GM19035 (cell line): ENCODE results near the gene MACROD2.
A peak's percentile ranks its signal among the peaks of the same experiment; 100 is the strongest.
"Not testable (repeated sequence)": the region's sequence is repeated elsewhere in the genome, so short reads cannot be mapped to it uniquely, and the experiment has no call there.

Source experiments
- ATAC-seq: cut with Tn5 transposase; IDR thresholded peaks from one replicate; pipeline ENCODE4 v1.9.1; 2021; ENCODE audit not compliant: unreplicated experiment

The MACROD2 gene

DNA sequence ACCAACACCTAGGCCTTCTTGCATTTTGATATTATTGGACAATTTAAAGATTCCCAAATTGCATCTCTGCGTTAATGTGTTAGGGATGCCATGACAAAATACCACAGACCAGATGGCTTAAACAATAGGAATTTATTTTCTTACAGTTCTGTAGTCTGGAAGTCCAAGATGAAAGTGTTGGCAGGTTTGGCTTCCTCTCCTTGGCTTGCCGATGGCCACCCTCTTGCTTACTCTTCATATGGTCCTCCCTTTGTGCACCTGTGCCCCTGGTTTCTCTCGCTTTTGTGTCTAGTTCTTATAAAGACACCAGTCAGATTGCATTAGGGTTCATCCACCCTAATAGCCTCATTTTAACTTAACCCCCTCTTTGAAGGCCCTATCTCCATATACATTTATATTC lies 1184.5 kb downstream of the MACROD2 start:
- ATAC-seq = no peak

- ATAC-seq = no peak
These were observed 1190.0 kb downstream of the MACROD2 start for GRCh38 chr20:15185322-15185721.

DNA sequence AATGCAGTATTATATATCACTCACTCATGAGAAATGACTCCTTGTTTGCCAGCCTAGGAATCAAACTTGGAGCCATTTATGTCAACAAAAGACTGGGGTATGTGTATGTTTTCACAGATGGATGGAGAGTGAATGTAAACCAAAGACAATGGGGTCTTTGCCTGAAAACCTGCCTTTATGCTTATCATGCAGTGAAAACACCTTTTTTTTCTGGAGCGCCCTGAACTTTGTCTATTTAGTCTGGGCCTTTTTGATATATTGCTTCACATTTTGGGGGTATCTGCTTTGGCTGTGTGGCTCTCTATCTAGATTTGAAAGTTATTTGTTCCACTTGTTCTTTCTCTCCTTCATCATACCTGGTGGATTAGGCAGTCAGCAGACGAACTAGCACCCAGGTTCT lies 1190.6 kb downstream of the MACROD2 start:
- no peak for ATAC-seq

GRCh38 chr20:15187612-15188011 lies 1192.3 kb downstream of the MACROD2 start:
- ATAC-seq = no peak

DNA sequence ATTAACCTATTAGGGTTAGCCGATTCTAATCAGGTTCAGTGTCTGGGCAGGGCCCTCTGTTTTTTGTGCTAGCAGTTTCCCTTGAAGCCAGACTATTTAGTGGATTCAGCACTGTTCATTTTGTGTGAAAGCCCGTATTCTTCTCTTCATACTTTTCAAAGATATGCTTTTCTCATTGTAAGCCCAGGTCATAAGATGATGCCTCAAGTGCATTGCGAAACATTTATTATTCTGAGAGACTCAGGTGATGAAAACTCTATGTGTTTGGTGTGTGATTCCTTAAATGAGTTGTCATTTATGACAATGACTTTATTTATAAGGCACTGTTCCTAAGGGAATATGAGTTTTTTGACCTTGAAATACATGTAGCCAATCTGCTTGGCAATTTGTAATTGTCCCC lies 1193.1 kb downstream of the MACROD2 start:
- no peak for ATAC-seq

GRCh38 chr20:15191082-15191723 lies 1195.9 kb downstream of the MACROD2 start:
- no peak for ATAC-seq

DNA sequence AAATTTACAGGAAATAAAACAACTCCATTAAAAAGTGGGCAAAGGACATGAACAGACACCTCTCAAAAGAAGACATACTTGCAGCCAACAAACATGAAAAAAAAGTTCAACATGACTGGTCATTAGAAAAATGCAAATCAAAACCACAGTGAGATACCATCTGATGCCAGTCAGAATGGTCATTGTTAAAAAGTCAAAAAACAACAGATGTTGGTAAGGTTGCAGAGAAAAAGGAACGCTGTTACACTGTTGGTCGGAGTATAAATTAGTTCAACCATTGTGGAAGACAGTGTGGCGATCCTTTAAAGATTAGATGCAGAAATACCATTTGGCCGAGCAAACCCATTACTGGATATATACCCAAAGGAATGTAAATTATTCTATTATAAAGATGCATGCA lies 1200.1 kb downstream of the MACROD2 start:
- ATAC-seq = no peak

DNA sequence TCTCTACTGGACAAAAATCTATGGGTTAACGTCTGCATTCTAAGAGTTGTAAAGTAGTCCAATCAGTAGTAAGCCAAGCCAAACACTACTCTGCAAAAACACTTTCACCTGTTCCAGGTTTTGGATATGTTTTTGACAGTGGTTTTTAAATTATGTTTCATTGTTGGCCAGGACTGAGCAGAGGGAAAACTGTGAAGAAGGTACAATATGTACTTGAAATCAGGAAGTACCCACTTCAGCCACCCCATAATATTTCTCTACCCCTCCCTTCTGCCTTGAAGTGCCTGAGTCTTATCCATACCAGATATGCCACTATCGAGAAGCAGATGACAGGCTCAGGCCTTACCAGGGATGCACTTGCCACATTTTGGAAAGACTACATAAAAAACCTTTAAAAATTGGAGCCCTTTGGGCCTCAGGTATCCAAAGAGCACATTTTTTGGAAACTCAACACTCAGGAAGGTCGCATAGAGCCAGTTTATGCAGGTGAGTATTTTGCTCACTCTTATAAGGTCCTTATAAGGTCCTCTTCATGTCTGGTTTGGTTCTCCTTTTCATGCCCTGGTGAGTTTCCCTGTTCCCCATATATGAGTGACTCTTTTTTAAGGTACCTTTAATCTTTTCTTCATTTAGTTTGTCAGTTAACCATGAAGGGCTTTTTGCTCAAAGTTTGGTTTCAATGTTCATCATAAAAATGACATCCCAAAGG lies 1201.4 kb downstream of the MACROD2 start:
- ATAC-seq = no peak

GRCh38 chr20:15198017-15198416 lies 1202.7 kb downstream of the MACROD2 start:
- not testable (repeated sequence) for ATAC-seq

GRCh38 chr20:15199698-15200097 lies 1204.4 kb downstream of the MACROD2 start:
- peak; percentile 66 for ATAC-seq

DNA sequence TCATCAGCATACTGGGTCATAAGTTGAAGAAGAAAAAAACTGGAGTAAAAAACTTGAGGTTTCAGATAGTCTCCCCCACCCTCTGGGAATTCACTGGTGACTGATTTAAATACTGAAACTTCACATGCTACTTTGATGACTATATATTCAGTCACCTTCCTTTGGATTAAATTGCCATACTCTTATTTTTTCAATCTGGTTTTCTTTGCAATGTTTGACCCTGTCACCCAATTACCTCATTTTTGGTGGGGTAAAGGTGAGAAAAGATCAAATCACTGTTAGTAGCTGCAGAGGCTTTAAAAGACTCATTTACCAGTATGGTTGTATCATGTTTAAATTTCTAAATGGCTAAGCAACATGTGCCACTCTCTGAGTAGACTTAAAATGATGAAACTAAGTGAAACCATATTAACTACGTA lies 1204.8 kb downstream of the MACROD2 start:
- ATAC-seq = peak; percentile 86

- ATAC-seq = no peak
These were observed 1206.3 kb downstream of the MACROD2 start for GRCh38 chr20:15201602-15202001.

- no peak for ATAC-seq
These were observed 1208.9 kb downstream of the MACROD2 start for GRCh38 chr20:15204234-15204633.

- ATAC-seq = no peak
These were observed 1209.7 kb downstream of the MACROD2 start for GRCh38 chr20:15205028-15205427.

- no peak for ATAC-seq
These were observed 1210.4 kb downstream of the MACROD2 start for GRCh38 chr20:15205719-15206118.

DNA sequence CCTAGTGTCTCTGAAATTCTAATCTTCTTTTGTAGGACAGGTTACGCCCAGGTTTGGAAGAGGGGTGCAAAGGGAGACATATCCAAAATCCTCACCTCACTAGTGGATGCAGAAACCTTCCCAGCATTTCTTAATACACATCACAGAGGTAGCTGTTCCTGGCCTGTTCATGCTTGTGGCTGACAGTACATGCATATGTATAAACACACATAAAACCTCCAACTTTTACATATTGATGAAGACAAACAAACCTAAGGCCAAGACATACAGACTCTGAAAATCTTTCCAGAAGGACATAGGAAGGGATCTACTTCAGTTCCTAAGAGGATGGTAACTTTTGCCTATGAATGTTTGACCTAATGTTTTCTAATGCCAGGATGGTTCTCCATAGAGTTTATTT lies 1214.2 kb downstream of the MACROD2 start:
- no peak for ATAC-seq

- no peak for ATAC-seq
These were observed 1218.7 kb downstream of the MACROD2 start for GRCh38 chr20:15214051-15214450.

GRCh38 chr20:15220009-15220656 lies 1224.8 kb downstream of the MACROD2 start:
- no peak for ATAC-seq

- ATAC-seq = no peak
These were observed 1225.7 kb downstream of the MACROD2 start for GRCh38 chr20:15220778-15221565.

DNA sequence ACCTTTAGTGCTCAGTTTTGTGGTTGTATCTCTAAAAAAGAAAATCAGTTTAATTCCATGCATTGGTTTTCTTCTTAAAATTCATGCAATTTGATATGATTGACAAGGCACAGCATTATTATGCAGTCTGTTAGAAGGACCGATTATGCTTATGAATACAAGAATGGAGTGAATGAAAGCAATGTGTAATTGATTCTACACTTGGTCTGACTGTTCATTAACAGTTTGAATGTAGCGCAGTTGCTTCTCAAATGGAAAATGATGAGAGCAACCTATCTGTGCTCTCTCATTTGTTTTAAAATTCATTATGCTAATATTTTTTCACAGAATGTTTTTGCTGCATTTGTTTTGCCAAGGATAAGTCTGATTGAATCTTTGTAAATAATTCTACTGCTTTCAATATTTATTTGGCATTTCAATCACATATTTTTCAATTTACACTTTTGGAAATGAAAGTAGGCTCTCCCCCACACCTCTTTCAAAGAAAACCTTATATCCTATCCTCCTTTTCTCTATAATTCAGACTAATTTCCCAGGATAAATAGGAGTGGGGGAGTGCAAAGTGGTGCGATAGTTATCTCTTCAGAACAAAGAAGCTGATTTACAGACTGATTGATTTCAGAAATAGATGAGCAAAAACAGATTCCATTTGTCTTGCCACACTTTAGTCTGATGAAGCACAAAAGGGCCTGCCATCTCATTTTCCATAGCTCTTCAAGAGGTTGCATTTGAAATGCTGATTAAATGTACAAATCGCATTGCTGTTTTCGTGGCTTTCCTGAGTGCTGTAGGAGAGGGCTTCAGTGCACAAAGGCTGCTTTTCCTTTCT lies 1227.4 kb downstream of the MACROD2 start:
- no peak for ATAC-seq

- no peak for ATAC-seq
These were observed 1228.9 kb downstream of the MACROD2 start for GRCh38 chr20:15224199-15224598.
